ENCODE measurements around the gene VGLL4.
"Not testable (repeated sequence)": the region's sequence is repeated elsewhere in the genome, so short reads cannot be mapped to it uniquely, and the experiment has no call there.

VGLL4 gene

GRCh38 chr3:11530153-11530721, 113.5 kb downstream of the VGLL4 start:
- no peak overlapping the region for H3K4me3 ChIP-seq (replicated peaks; ENCODE audit: low read depth, low read length)
- no peak for DNase-seq (ENCODE audit: extremely low read depth, low read depth)
- no peak for TF ChIP-seq CTCF (IDR thresholded peaks at IDR 0.05; ENCODE audit: low read depth, low read length, missing control alignments)

- H3K4me3 ChIP-seq (replicated peaks; ENCODE audit: low read depth, low read length) = no peak overlapping the region
- no peak for DNase-seq (ENCODE audit: extremely low read depth, low read depth)
- TF ChIP-seq CTCF (IDR thresholded peaks at IDR 0.05; ENCODE audit: low read depth, low read length, missing control alignments) = no peak
These were observed 114.4 kb downstream of the VGLL4 start for GRCh38 chr3:11529281-11529680.

- DNase-seq (ENCODE audit: extremely low read depth, low read depth); H3K4me3 ChIP-seq (replicated peaks; ENCODE audit: low read depth, low read length): not testable (repeated sequence)
These were observed 117.6 kb downstream of the VGLL4 start for GRCh38 chr3:11526121-11526520.

- H3K4me3 ChIP-seq (replicated peaks; ENCODE audit: low read depth, low read length) = no peak overlapping the region
- no peak for TF ChIP-seq CTCF (IDR thresholded peaks at IDR 0.05; ENCODE audit: low read depth, low read length, missing control alignments)
- no peak for DNase-seq (ENCODE audit: extremely low read depth, low read depth)
These were observed 120.1 kb downstream of the VGLL4 start for GRCh38 chr3:11523572-11524101.

- DNase-seq (ENCODE audit: extremely low read depth, low read depth) = no peak
- H3K4me3 ChIP-seq (replicated peaks; ENCODE audit: low read depth, low read length) = no peak overlapping the region
- no peak for TF ChIP-seq CTCF (IDR thresholded peaks at IDR 0.05; ENCODE audit: low read depth, low read length, missing control alignments)
These were observed 120.7 kb downstream of the VGLL4 start for GRCh38 chr3:11522953-11523571.

GRCh38 chr3:11522398-11522715, 121.4 kb downstream of the VGLL4 start:
- TF ChIP-seq CTCF (IDR thresholded peaks at IDR 0.05; ENCODE audit: low read depth, low read length, missing control alignments) = no peak
- DNase-seq (ENCODE audit: extremely low read depth, low read depth) = no peak
- no peak overlapping the region for H3K4me3 ChIP-seq (replicated peaks; ENCODE audit: low read depth, low read length)

- no peak for TF ChIP-seq CTCF (IDR thresholded peaks at IDR 0.05; ENCODE audit: low read depth, low read length, missing control alignments)
- no peak for DNase-seq (ENCODE audit: extremely low read depth, low read depth)
- H3K4me3 ChIP-seq (replicated peaks; ENCODE audit: low read depth, low read length) = no peak overlapping the region
These were observed 122.5 kb downstream of the VGLL4 start for GRCh38 chr3:11521167-11521566.
